Heart left ventricle (tissue), 13 donors: ENCODE results near the gene POGK.

ENCODE experiments used
- CTCF ChIP-seq, 12 donors: fragments of 200-600 bp; sonication (generic) in 4 of 12; IDR thresholded peaks; one replicate each; pipeline versions ENCODE4 v1.5.0 to v1.8.0; 2018 to 2022; ENCODE audit warnings: antibody characterized with exemption in 12 of 12, mild to moderate bottlenecking in 5 of 12
- POLR2A ChIP-seq, 2 donors: fragments of 450-650 bp; IDR thresholded peaks; one replicate each; pipeline ENCODE4 v1.6.1; 2017; ENCODE audit warnings: antibody characterized with exemption in 2 of 2, mild to moderate bottlenecking in 2 of 2, moderate library complexity in 2 of 2
- donor health status: ischemic (EF 13 %, LVEDD 7.1; RV severe dilation, severe dysfunction).
- donor health status: DM: no; HTN: yes; CAD: no.
- donor health status: DM: no; HTN: no; CAD: no.
- donor health status: ischemic (EF 25% LVEDD 6.9; RV normal size, moderate dysfunction).
- donor health status: ischemic (EF 25% LVEDD 5.7; RV mildly dilated, moderate dysfunction).
- donor health status: ischemic (EF 35%, LVEDD 5.7; RV mildly dilated, moderate dysfunction).
- donor health status: nonischemic (EF 11% LVEDD 7.7; RV severe dilation, severe dysfunction).
- donor health status: DM: yes; HTN: yes; CAD: no.
- donor health status: PGD.
- donor health status: ischemic (EF 29% LVEDD 5.4; RV normal size, mild dysfunction).
- donor health status: nonischemic (EF 23%, LVEDD 6.1; RV moderate dilation, normal function).

DNA sequence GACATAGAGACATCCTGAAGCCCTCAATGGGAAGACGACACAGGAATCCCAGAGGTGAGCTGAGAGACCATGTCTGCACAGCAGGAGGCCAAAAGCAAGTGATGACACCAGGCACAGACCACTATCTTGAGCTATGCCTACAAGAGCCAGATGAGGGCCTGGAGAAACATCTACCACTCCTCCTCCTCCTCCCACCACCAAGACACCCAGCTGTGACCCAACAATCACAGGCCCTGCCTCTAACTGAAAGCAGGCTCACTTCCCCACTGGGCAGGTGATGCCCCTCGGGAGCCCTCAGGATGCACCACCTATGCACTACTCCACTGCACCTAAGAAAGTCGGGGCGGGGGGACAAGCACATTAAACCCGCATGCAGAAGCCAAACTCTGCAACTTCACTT, 20.3 kb downstream of the POGK start:
- TF ChIP-seq CTCF (IDR thresholded peaks at IDR 0.05) = no peak
- no peak for TF ChIP-seq POLR2A (IDR thresholded peaks at IDR 0.05)
